Stimulated activated CD4-positive, alpha-beta T cell treated with anti-CD3 and anti-CD28 coated beads, Interleukin-1b, Interleukin-23, amount 100 ng/mL, for 4 hours (primary cell): ENCODE results near the gene TTC3.

Experiments
- DNase-seq, 2 donors: peaks; one replicate each; pipeline ENCODE4 v3.0.0-alpha.2; 2020; ENCODE audit warnings: low read depth in 2 of 2

Gene TTC3

DNA sequence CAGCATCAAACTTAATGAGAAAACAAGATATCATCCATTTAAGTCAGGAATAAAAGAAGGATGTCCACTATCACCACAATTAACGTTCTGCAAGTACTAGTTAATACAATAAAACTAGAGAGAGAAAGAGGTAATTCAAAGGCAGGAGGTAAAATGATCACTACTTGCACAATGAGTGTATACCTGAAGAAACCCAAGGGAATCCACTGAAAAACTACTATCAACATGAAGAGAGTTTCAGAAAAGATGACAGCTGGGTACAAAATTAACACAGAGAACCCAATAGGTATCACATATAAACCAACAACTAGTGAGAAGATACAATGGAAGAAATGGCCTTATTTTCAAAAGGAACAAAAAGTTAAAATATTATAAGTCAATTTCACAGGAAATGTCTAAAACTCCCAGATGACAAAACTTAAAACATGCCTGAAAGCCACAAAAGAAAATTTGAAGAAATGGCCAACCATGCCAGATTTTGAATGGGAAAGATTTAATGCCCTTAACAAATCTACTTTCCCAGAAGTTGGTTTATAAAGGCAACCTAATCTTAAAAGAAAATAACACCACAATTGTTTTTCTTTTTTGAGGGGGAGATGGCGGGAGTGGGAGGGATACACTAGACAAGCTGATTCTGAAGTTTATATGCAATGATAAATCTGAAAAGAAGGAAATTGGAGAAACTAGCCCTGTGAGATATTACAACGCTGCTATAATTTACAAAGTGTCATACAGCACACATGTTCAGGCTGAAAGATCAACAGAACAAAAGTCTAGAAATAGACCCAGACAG is 176.3 kb downstream of the TTC3 start:
- no peak for DNase-seq

DNA sequence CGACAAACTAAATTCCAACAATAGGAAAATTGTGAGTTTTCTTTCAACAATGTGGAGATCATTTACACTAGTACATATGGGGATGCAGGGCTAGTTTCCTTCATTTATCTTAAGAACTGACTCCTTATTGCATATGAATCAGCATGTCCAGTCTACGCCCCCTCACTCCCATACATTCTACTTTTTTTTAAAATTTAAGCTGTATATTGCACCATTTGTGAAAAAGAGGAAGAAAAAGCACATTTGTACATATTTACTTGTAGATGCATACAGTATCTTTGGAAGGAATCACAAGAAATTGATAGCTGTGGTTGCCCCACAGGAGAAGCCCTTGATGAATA is 178.2 kb downstream of the TTC3 start:
- DNase-seq, result no peak
